Fibroblast of mammary gland (primary cell): Measurements from ENCODE around the gene VASH2.
"Not testable (repeated sequence)": the region's sequence is repeated elsewhere in the genome, so short reads cannot be mapped to it uniquely, and the experiment has no call there.

Source experiments
- DNase-seq: peaks from one replicate; pipeline ENCODE4 v3.0.0-alpha.2; 2010; ENCODE audit warnings: low read depth
- H3K4me3 ChIP-seq: 2 replicates; pipeline ENCODE4 v1.5.1; 2011; ENCODE audit warnings: low read depth, mild to moderate bottlenecking, low read length, moderate library complexity; ENCODE audit not compliant: control insufficient read depth
- TF ChIP-seq, protein P1 (sequence below): conservative IDR thresholded peaks from 2 replicates; pipeline ENCODE4 v1.5.1; 2011; ENCODE audit warnings: low read depth, low read length, inconsistent platforms; ENCODE audit not compliant: control insufficient read depth, insufficient read depth

The VASH2 gene

DNA sequence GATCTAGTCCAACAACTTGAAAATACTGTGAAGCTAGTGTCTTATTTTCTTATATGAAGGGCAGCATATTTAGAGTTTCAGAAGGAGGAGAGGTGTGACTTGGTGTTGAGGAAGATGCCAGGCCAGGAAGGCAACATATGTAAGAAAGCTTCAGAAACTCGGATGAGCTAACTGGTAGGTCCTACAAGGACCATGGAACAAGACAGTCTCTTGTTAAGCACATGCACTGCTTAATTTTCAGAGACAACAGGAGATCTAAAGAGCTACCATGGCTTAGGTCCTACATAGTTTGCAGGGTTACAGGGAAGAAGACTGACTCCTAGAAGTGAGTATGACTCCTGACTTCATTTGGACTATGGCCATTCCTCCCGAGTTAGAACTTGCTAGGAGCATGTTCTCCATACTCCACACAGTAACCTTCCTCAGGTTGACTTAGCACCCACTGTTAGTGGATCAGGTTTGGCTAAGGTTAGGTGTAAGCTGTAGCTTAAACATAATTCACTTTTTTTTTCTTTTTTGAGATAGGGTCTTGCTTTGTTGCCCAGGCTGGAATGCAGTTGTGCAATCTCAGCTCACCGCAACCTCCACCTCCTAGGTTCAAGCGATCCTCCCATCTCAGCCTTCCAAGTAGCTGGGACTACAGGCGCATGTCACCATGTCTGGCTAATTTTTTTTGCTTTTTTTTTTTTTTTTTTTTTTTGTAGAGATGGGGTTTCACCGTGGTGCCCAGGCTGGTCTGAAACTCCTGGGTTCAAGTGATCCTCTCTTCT, 34.4 kb downstream of the VASH2 start:
- H3K4me3 ChIP-seq, result no peak overlapping the region
- no peak for DNase-seq
- TF ChIP-seq, protein P1, sequence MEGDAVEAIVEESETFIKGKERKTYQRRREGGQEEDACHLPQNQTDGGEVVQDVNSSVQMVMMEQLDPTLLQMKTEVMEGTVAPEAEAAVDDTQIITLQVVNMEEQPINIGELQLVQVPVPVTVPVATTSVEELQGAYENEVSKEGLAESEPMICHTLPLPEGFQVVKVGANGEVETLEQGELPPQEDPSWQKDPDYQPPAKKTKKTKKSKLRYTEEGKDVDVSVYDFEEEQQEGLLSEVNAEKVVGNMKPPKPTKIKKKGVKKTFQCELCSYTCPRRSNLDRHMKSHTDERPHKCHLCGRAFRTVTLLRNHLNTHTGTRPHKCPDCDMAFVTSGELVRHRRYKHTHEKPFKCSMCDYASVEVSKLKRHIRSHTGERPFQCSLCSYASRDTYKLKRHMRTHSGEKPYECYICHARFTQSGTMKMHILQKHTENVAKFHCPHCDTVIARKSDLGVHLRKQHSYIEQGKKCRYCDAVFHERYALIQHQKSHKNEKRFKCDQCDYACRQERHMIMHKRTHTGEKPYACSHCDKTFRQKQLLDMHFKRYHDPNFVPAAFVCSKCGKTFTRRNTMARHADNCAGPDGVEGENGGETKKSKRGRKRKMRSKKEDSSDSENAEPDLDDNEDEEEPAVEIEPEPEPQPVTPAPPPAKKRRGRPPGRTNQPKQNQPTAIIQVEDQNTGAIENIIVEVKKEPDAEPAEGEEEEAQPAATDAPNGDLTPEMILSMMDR, result no peak

DNA sequence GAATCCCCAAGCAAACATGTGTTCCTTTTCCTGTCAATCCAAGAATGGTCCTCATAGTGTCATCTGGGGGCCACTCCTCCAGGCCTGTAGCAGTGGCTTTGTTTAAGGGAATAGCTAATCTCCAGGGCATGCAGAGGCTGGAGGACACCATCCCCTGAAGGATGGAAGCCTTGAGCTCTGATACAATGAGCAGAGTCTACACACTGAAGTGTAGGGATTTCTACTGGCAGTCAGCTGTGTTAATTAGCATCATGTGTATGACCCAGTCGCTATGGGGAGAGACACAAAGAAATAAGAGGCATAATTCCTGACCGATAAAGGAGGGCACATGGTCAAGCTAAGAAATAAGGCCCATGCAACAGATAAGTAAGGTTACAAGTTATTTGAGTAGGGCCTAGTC, 36.2 kb downstream of the VASH2 start:
- DNase-seq, result no peak
- no peak overlapping the region for H3K4me3 ChIP-seq
- TF ChIP-seq, protein P1, result no peak

DNA sequence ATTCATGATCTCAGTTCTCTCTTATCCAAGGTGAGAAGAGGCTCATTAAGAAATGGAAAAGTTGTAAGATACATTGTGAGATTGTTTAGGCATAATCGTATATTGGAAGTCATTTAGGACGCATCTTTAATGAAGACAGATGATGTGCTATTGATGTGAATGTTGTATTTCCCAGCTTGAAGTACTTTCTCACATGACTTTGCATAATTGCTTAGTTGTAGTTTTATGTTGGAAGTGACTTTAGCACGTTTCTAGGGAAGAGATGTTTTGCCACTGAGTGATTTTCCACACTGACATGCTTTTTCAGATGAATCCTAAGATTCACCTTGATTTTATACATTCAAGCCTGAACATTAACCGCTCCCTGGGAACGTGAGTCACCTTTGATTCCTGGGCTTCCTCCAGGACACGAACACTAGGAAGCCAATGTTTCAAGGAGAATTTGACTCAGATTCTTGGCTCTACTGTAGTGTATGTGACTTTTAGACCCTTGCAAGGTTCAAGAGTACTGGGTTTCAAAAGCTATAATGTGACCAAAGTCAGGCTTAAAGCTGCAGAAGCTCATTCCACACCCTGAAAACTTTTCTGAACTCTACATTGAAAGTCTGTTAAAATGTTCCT, 37.5 kb downstream of the VASH2 start:
- DNase-seq, result peak; percentile 73
- TF ChIP-seq, protein P1, result no peak

DNA sequence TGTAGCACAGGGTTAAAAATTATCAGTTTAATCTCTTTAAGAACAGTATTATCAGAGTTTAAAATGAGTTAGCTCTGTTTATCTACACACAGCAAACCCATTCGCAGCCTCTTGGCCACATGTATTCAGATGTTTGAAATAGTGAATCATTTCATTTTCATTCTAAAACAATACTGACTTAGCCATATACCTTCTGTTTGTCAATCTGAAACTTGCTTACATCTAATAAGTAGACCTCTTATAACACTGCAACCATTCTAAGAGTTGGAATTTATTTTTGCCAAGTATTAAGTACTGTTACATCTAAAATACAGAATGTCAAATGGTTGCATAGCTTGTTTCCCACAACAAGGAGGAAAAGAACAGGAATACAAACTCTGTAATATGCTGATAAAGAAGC, 39.9 kb downstream of the VASH2 start:
- no peak for DNase-seq
- TF ChIP-seq, protein P1, result no peak
- H3K4me3 ChIP-seq, result no peak overlapping the region

More for the DNA sequence above, 37.5 kb downstream of the VASH2 start:
- no peak overlapping the region for H3K4me3 ChIP-seq

DNA sequence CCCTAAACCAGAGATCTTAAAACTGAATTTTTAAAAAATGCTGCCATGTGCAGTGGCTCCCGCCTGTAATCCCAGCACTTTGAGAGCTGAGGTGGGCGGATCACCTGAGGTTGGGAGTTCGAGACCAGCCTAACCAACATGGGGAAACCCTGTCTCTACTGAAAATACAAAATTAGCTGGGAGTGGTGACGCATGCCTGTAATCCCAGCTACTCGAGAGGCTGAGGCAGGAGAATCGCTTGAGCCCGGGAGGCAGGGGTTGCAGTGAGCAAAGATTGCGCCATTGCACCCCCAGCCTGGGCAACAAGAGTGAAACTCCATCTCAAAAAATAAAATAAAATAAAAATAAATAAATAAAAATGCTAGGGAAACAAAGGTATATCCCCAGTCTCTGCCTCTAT, 43.6 kb downstream of the VASH2 start:
- not testable (repeated sequence) for DNase-seq, H3K4me3 ChIP-seq

DNA sequence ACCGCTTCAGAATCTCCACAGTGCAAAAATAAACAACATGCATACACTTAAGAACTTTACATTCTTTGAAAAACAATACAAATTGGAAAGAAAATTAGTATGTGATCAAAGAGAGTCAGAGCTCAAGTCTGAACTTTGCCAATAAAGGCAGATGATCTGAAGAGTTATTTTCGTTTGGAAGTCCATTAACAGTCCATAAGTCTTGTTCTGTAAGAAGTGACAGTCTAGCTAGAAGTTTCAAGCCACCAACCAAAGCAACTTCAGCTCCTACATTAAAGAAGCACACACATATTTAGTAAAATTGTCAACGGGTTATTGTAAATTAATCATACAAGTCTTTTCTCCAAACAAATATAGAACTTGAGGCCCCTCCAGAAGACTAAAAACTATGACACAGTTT, 44.6 kb downstream of the VASH2 start:
- no peak overlapping the region for H3K4me3 ChIP-seq
- no peak for DNase-seq
- TF ChIP-seq, protein P1, result no peak

DNA sequence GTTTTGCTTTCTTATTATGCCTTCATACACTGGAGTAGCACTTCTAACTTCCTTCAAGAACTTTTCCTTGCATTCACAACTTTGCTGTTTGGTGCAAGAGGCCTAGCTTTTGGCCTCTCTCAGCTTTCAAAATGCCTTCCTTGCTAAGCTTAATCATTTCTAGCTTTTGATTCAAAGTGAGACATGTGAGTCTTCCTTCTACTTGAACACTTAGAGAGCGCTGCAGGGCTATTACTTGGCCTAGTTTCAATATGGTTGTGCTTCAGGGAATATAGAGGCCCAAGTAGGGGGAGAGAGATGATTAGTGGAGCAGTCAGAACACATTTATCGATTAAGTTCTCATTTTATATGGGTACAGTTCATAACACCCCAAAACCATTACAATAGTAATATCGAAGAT, 52.9 kb downstream of the VASH2 start:
- H3K4me3 ChIP-seq, result no peak overlapping the region
- no peak for DNase-seq
- TF ChIP-seq, protein P1, result no peak
